MM.1S (cell line): ENCODE data around the gene DPP6.

ENCODE experiments used
- CTCF ChIP-seq: fragments of 300-600 bp; sonication (generic); IDR thresholded peaks from 2 replicates; pipeline ENCODE4 v1.5.1; 2016; ENCODE audit warnings: antibody characterized with exemption, low read length, mixed read lengths
- EZH2phosphoT487 ChIP-seq: fragments of 300-600 bp; sonication (generic); IDR thresholded peaks from 2 replicates; pipeline ENCODE4 v1.6.1; 2018; ENCODE audit warnings: antibody characterized with exemption, low read length

- TF ChIP-seq CTCF (no peak), EZH2phosphoT487 (no peak)
Observed at GRCh38 chr7:154583454-154583853, 531.3 kb downstream of the DPP6 start.
